WTC11 (cell line): ENCODE data around the gene TMTC1. TPM values are rescaled to one million over a fixed set of nuclear protein-coding genes. Genes with fewer than 3 reads are reported as not detected.

ENCODE experiments used
- ATAC-seq: fragments of 200-7000 bp; cut with Tn5 transposase; 2 replicates; pipeline ENCODE4 v1.10.0; 2021; ENCODE audit warnings: mild to moderate bottlenecking, moderate library complexity
- CTCF ChIA-PET: fragments of 300-600 bp; sonication (Branson Sonifier 250); formaldehyde crosslinking; loops from one replicate; lab custom pipeline; 2021; ENCODE audit warnings: antibody characterized with exemption; lab: Charles Lee
- POLR2A ChIA-PET: fragments of 350-600 bp; sonication (Branson Sonifier 250); formaldehyde crosslinking; loops from one replicate; lab custom pipeline; 2021; ENCODE audit warnings: antibody characterized with exemption; lab: Charles Lee
- DNase-seq: peaks from one replicate; pipeline ENCODE4 v3.0.0; 2021; ENCODE audit warnings: low spot score
- H3K27ac Mint-ChIP-seq: 2 replicates; pipeline ENCODE4 v1.8.0; 2021; ENCODE audit warnings: mixed read lengths
- H3K27me3 Mint-ChIP-seq: 2 replicates; pipeline ENCODE4 v1.8.0; 2021; ENCODE audit warnings: low read depth, mild to moderate bottlenecking, moderate library complexity, mixed read lengths
- H3K36me3 Mint-ChIP-seq: 2 replicates; pipeline ENCODE4 v1.8.0; 2021; ENCODE audit warnings: mixed read lengths
- H3K4me1 Mint-ChIP-seq: 2 replicates; pipeline ENCODE4 v1.8.0; 2022; ENCODE audit warnings: mixed read lengths
- H3K4me3 Mint-ChIP-seq: 2 replicates; pipeline ENCODE4 v1.8.0; 2021; ENCODE audit warnings: mild to moderate bottlenecking, moderate library complexity, mixed read lengths
- H3K9me3 Mint-ChIP-seq: 2 replicates; pipeline ENCODE4 v1.8.0; 2021; ENCODE audit warnings: mixed read lengths
- E2F1 ChIP-seq: sonication (generic); formaldehyde crosslinking; IDR thresholded peaks from 2 replicates; pipeline ENCODE4 v1.8.0; 2022; ENCODE audit warnings: mild to moderate bottlenecking, missing genetic modification reagents
- JUN ChIP-seq: sonication (generic); formaldehyde crosslinking; IDR thresholded peaks from 2 replicates; pipeline ENCODE4 v1.8.0; 2023; ENCODE audit warnings: mild to moderate bottlenecking, missing genetic modification reagents
- MYBL2 ChIP-seq: sonication (generic); formaldehyde crosslinking; IDR thresholded peaks from 2 replicates; pipeline ENCODE4 v1.8.1; 2023; ENCODE audit warnings: mild to moderate bottlenecking, moderate library complexity, missing genetic modification reagents
- NFATC4 ChIP-seq: fragments of 250-450 bp; sonication (Bioruptor Pico); IDR thresholded peaks from 2 replicates; pipeline ENCODE4 v1.9.0; 2021; ENCODE audit warnings: mild to moderate bottlenecking
- NFE2L1 ChIP-seq: sonication (generic); formaldehyde crosslinking; IDR thresholded peaks from 2 replicates; pipeline ENCODE4 v1.8.1; 2023; ENCODE audit warnings: missing genetic modification reagents
- NR1H2 ChIP-seq: sonication (generic); formaldehyde crosslinking; IDR thresholded peaks from 2 replicates; pipeline ENCODE4 v1.9.0; 2021; ENCODE audit warnings: mild to moderate bottlenecking, moderate library complexity, missing genetic modification reagents
- NR2C2 ChIP-seq: sonication (generic); formaldehyde crosslinking; IDR thresholded peaks from 2 replicates; pipeline ENCODE4 v1.8.0; 2022; ENCODE audit warnings: mild to moderate bottlenecking, missing genetic modification reagents
- ZNF138 ChIP-seq: sonication (generic); formaldehyde crosslinking; conservative IDR thresholded peaks from 2 replicates; pipeline ENCODE4 v1.8.1; 2022; ENCODE audit warnings: mild to moderate bottlenecking, moderate library complexity, missing genetic modification reagents
- ZNF232 ChIP-seq: sonication (generic); formaldehyde crosslinking; IDR thresholded peaks from 2 replicates; pipeline ENCODE4 v1.8.0; 2022; ENCODE audit warnings: mild to moderate bottlenecking, missing genetic modification reagents
- ZNF263 ChIP-seq: sonication (generic); formaldehyde crosslinking; IDR thresholded peaks from 2 replicates; pipeline ENCODE4 v1.8.1; 2022; ENCODE audit warnings: low read depth, mild to moderate bottlenecking, moderate library complexity, missing genetic modification reagents
- ZNF317 ChIP-seq: sonication (generic); formaldehyde crosslinking; IDR thresholded peaks from 2 replicates; pipeline ENCODE4 v1.8.1; 2023; ENCODE audit warnings: low read depth, mild to moderate bottlenecking, moderate library complexity, missing genetic modification reagents, borderline replicate concordance
- ZNF425 ChIP-seq: fragments of 250-450 bp; sonication (Bioruptor Pico); conservative IDR thresholded peaks from 2 replicates; pipeline ENCODE4 v1.9.0; 2021; ENCODE audit warnings: mild to moderate bottlenecking
- ZNF512 ChIP-seq: sonication (generic); formaldehyde crosslinking; IDR thresholded peaks from 2 replicates; pipeline ENCODE4 v1.8.1; 2022; ENCODE audit warnings: missing genetic modification reagents, borderline replicate concordance
- ZNF532 ChIP-seq: fragments of 250-450 bp; sonication (Bioruptor Pico); IDR thresholded peaks from 2 replicates; pipeline ENCODE4 v1.9.0; 2021; ENCODE audit warnings: mild to moderate bottlenecking, borderline replicate concordance
- total RNA-seq: library from RNA; stranded (reverse); gene quantifications from 3 replicates; pipeline ENCODE4 v1.2.3, GENCODE V29; 2021
- TF ChIP-seq, protein P1 (sequence below): sonication (generic); formaldehyde crosslinking; IDR thresholded peaks from 2 replicates; pipeline ENCODE4 v1.8.0; 2022; ENCODE audit warnings: mild to moderate bottlenecking, missing genetic modification reagents
- TF ChIP-seq, protein P2 (sequence below): sonication (generic); formaldehyde crosslinking; IDR thresholded peaks from 2 replicates; pipeline ENCODE4 v1.8.1; 2023; ENCODE audit warnings: mild to moderate bottlenecking, missing genetic modification reagents
- TF ChIP-seq, protein P3 (sequence below): sonication (generic); formaldehyde crosslinking; IDR thresholded peaks from 2 replicates; pipeline ENCODE4 v1.8.0; 2022; ENCODE audit warnings: mild to moderate bottlenecking, missing genetic modification reagents
- TF ChIP-seq, protein P4 (sequence below): sonication (generic); formaldehyde crosslinking; IDR thresholded peaks from 2 replicates; pipeline ENCODE4 v1.8.0; 2022; ENCODE audit warnings: mild to moderate bottlenecking, missing genetic modification reagents

Gene TMTC1
- total RNA-seq, 1 experiment from 2014 or later: 17.3 TPM

- no peak for TF ChIP-seq NFATC4
- TF ChIP-seq ZNF512: no peak
Observed at GRCh38 chr12:29593001-29593400, 190.7 kb downstream of the TMTC1 start (continued).

- CTCF ChIA-PET: interaction anchor here (1.4 kb wide), 1 partner anchor 10 kb away, joined by 4 read pairs; no protein-coding TSS in a partner anchor
Observed at GRCh38 chr12:29591140-29592020, 192.4 kb downstream of the TMTC1 start.

GRCh38 chr12:29589851-29590250 is 193.9 kb downstream of the TMTC1 start:
- H3K27me3 Mint-ChIP-seq: peaks cover 41% of the 10 kb centered on the region
- no peak overlapping the region for H3K4me3 Mint-ChIP-seq
- no peaks in the 10 kb centered on the region for H3K9me3 Mint-ChIP-seq
- peaks cover 4% of the 10 kb centered on the region for H3K36me3 Mint-ChIP-seq
- DNase-seq (no peak), ATAC-seq (no peak)
- no peak overlapping the region for H3K27ac Mint-ChIP-seq
- ChIA-PET CTCF (no interaction called here), POLR2A (no interaction called here)
- peaks cover 44% of the 10 kb centered on the region for H3K4me1 Mint-ChIP-seq
- TF ChIP-seq NR1H2 (CRISPR knock-in tag) (no peak), ZNF532 (no peak), ZNF232 (CRISPR knock-in tag) (no peak), ZNF263 (CRISPR knock-in tag) (no peak), ZNF425 (CRISPR knock-in tag) (no peak), ZNF317 (CRISPR knock-in tag) (no peak)

More at GRCh38 chr12:29591140-29592020, 192.4 kb downstream of the TMTC1 start:
- H3K9me3 Mint-ChIP-seq: peaks cover 8% of the 10 kb centered on the region
- H3K4me3 Mint-ChIP-seq: peak overlapping the region; percentile 38
- H3K27me3 Mint-ChIP-seq: peaks cover 49% of the 10 kb centered on the region
- POLR2A ChIA-PET: no interaction called here
- peaks cover 10% of the 10 kb centered on the region for H3K36me3 Mint-ChIP-seq
- peak overlapping the region; percentile 88 for H3K27ac Mint-ChIP-seq
- DNase-seq (peak; percentile 50), ATAC-seq (peak; percentile 97)
- no peak for TF ChIP-seq JUN (CRISPR knock-in tag)
- TF ChIP-seq, protein P1, sequence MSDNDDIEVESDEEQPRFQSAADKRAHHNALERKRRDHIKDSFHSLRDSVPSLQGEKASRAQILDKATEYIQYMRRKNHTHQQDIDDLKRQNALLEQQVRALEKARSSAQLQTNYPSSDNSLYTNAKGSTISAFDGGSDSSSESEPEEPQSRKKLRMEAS (CRISPR knock-in tag): peak; percentile 15; the same call in 1 of the 2 replicates
- TF ChIP-seq, protein P2, sequence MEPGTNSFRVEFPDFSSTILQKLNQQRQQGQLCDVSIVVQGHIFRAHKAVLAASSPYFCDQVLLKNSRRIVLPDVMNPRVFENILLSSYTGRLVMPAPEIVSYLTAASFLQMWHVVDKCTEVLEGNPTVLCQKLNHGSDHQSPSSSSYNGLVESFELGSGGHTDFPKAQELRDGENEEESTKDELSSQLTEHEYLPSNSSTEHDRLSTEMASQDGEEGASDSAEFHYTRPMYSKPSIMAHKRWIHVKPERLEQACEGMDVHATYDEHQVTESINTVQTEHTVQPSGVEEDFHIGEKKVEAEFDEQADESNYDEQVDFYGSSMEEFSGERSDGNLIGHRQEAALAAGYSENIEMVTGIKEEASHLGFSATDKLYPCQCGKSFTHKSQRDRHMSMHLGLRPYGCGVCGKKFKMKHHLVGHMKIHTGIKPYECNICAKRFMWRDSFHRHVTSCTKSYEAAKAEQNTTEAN (CRISPR knock-in tag): no peak
- TF ChIP-seq E2F1 (CRISPR knock-in tag): no peak
- TF ChIP-seq ZNF138 (CRISPR knock-in tag): no peak
- TF ChIP-seq, protein P3, sequence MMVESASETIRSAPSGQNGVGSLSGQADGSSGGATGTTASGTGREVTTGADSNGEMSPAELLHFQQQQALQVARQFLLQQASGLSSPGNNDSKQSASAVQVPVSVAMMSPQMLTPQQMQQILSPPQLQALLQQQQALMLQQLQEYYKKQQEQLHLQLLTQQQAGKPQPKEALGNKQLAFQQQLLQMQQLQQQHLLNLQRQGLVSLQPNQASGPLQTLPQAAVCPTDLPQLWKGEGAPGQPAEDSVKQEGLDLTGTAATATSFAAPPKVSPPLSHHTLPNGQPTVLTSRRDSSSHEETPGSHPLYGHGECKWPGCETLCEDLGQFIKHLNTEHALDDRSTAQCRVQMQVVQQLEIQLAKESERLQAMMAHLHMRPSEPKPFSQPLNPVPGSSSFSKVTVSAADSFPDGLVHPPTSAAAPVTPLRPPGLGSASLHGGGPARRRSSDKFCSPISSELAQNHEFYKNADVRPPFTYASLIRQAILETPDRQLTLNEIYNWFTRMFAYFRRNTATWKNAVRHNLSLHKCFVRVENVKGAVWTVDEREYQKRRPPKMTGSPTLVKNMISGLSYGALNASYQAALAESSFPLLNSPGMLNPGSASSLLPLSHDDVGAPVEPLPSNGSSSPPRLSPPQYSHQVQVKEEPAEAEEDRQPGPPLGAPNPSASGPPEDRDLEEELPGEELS (CRISPR knock-in tag): peak; percentile 45; the same call in 1 of the 2 replicates
- no peak for TF ChIP-seq MYBL2
- TF ChIP-seq NR2C2 (CRISPR knock-in tag): no peak
- TF ChIP-seq NFE2L1 (CRISPR knock-in tag): peak; percentile 60; the same call in 1 of the 2 replicates
- TF ChIP-seq, protein P4, sequence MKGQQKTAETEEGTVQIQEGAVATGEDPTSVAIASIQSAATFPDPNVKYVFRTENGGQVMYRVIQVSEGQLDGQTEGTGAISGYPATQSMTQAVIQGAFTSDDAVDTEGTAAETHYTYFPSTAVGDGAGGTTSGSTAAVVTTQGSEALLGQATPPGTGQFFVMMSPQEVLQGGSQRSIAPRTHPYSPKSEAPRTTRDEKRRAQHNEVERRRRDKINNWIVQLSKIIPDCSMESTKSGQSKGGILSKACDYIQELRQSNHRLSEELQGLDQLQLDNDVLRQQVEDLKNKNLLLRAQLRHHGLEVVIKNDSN (CRISPR knock-in tag): no peak
- H3K4me1 Mint-ChIP-seq: peaks cover 44% of the 10 kb centered on the region
